ENCODE results near the gene TMEM183A.

TMEM183A gene

DNA sequence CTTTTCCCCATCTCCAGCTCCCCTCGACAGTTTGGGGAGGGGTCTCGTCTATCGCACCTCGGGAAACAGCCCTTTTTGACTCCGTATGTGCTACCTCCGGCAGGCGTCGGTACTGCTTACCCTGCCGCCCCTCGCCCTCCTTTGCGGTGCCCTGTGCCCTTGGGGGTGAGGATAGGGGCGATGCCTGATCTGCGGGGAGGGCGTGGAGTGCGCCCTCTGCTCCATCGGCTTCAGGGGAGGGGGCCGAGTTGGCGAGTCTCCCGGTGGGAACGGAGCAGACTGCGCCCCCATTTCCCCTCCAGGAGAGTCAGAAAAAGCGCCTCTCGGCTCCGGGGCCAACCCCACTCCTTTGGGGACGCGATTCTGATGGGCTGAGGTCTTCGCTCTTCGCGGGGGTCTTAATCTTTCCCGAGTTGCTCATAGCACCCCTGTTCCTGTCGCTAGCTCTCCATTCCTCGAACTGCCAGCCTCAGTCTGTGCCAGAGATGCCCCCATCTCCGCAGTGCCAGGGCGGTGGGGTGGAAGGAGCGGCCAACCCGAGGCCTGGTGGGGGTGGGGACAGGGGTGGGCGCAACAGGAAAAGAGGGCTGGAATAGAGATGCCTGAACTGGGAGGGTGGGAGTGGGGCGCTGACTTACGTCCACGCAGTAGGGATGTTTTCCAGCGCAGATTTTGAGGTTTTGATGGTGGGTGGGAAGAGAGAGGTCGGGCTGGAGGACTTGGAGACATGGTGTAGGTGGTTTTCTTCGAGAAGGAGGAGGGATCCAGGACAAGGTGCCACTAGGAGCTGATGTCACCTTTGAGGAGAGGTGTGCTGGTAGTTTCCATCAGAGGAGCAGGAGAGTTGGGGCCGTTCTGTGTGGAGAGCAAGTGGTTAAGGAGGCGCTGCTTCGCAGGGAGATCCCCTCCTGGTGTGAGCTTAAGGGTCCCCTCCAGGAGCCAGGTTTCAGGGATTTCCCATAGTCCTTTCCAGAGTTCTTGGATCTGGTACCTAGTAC, 19.8 kb downstream of the TMEM183A start:
- H3K4me3 ChIP-seq (ENCODE audit: low read length), result peak overlapping the region; percentile 86
- no peak for DNase-seq
- H3K27me3 ChIP-seq (replicated peaks; ENCODE audit: insufficient read depth, low read length), result 0 out of 2 replicates have a peak, but pooled peaks cover 4% of the 10 kb centered on the region
- H3K27ac ChIP-seq (ENCODE audit: low read length), result no peak overlapping the region
- TF ChIP-seq EZH2phosphoT487 (IDR thresholded peaks at IDR 0.05; ENCODE audit: low read length) (no peak), EZH2 (optimal IDR thresholded peaks at IDR 0.05; ENCODE audit: low read depth, low read length) (no peak)
- no peaks in the 10 kb centered on the region for H3K9me3 ChIP-seq (replicated peaks; ENCODE audit: insufficient read depth, low read length)
- peaks cover 9% of the 10 kb centered on the region for H3F3A ChIP-seq (ENCODE audit: insufficient read depth, low read length)
- H3K4me2 ChIP-seq (ENCODE audit: low read depth, low read length), result peak overlapping the region; percentile 99
- no peaks in the 10 kb centered on the region for H3K9me2 ChIP-seq (replicated peaks; ENCODE audit: insufficient read depth, low read length)
- peak overlapping the region; percentile 97 for H2AFZ ChIP-seq (ENCODE audit: low read length)
- H3K36me3 ChIP-seq (replicated peaks; ENCODE audit: insufficient read depth, low read length), result no peaks in the 10 kb centered on the region
- H3K9ac ChIP-seq (ENCODE audit: low read length), result peak overlapping the region; percentile 62; the same call in 1 of the 2 replicates
- H3K79me2 ChIP-seq (ENCODE audit: low read length), result no peaks in the 10 kb centered on the region
- peaks cover 8% of the 10 kb centered on the region for H3K4me1 ChIP-seq (ENCODE audit: low read length)
- H4K20me1 ChIP-seq (ENCODE audit: insufficient read depth, low read length), result no peaks in the 10 kb centered on the region

DNA sequence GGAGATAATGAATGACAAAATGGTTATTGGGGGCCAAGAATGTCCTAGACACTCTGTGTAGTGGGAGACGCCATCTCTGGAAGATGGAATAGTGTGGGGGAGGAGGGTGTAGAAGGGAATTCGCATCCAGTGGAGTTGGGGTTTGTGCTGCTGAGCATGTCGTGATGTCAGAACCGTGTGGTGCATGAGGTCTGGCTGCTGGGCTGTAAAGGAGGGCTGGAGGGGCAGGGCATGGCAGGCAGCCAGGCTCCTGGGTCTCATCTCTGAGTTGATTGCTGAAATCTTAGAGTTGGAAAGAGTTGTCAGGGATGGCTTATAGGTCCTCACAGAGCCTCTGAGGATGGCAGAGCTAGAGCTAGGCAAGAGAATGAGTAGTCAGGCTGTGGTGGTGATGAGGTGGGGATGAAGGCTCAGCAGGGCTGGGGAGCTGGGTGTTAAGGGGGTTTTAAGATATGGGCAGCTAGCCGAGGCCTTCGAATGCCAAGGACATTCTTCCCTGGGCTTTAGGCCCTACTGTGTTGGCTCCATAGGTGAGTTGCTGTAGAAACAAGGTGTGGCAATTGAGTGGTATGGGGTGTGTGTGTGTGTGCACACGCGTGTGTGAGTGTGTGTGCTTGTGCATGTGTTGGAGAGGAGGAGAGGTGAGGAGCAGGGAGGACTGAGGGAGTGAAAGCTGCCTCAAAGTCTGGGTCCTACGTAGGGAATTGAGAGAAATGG, 21.1 kb downstream of the TMEM183A start:
- no peaks in the 10 kb centered on the region for H3K9me3 ChIP-seq (replicated peaks; ENCODE audit: insufficient read depth, low read length)
- H3K4me3 ChIP-seq (ENCODE audit: low read length), result no peak overlapping the region
- TF ChIP-seq, protein P1, sequence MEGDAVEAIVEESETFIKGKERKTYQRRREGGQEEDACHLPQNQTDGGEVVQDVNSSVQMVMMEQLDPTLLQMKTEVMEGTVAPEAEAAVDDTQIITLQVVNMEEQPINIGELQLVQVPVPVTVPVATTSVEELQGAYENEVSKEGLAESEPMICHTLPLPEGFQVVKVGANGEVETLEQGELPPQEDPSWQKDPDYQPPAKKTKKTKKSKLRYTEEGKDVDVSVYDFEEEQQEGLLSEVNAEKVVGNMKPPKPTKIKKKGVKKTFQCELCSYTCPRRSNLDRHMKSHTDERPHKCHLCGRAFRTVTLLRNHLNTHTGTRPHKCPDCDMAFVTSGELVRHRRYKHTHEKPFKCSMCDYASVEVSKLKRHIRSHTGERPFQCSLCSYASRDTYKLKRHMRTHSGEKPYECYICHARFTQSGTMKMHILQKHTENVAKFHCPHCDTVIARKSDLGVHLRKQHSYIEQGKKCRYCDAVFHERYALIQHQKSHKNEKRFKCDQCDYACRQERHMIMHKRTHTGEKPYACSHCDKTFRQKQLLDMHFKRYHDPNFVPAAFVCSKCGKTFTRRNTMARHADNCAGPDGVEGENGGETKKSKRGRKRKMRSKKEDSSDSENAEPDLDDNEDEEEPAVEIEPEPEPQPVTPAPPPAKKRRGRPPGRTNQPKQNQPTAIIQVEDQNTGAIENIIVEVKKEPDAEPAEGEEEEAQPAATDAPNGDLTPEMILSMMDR (IDR thresholded peaks at IDR 0.05; ENCODE audit: low read length), result no peak
- TF ChIP-seq EZH2 (optimal IDR thresholded peaks at IDR 0.05; ENCODE audit: low read depth, low read length) (no peak), EZH2phosphoT487 (IDR thresholded peaks at IDR 0.05; ENCODE audit: low read length) (no peak)
- no peak for DNase-seq
- no peak overlapping the region for H3K27ac ChIP-seq (ENCODE audit: low read length)
- no peaks in the 10 kb centered on the region for H4K20me1 ChIP-seq (ENCODE audit: insufficient read depth, low read length)
- H3K27me3 ChIP-seq (replicated peaks; ENCODE audit: insufficient read depth, low read length), result 0 out of 2 replicates have a peak, but pooled peaks cover 4% of the 10 kb centered on the region
- H3K36me3 ChIP-seq (replicated peaks; ENCODE audit: insufficient read depth, low read length), result no peaks in the 10 kb centered on the region
- H2AFZ ChIP-seq (ENCODE audit: low read length), result no peak overlapping the region
- peaks cover 8% of the 10 kb centered on the region for H3K4me1 ChIP-seq (ENCODE audit: low read length)
- no peak overlapping the region for H3K4me2 ChIP-seq (ENCODE audit: low read depth, low read length)
- no peak overlapping the region for H3K9ac ChIP-seq (ENCODE audit: low read length)
- H3F3A ChIP-seq (ENCODE audit: insufficient read depth, low read length), result peaks cover 9% of the 10 kb centered on the region
- no peaks in the 10 kb centered on the region for H3K9me2 ChIP-seq (replicated peaks; ENCODE audit: insufficient read depth, low read length)
- H3K79me2 ChIP-seq (ENCODE audit: low read length), result no peaks in the 10 kb centered on the region

DNA sequence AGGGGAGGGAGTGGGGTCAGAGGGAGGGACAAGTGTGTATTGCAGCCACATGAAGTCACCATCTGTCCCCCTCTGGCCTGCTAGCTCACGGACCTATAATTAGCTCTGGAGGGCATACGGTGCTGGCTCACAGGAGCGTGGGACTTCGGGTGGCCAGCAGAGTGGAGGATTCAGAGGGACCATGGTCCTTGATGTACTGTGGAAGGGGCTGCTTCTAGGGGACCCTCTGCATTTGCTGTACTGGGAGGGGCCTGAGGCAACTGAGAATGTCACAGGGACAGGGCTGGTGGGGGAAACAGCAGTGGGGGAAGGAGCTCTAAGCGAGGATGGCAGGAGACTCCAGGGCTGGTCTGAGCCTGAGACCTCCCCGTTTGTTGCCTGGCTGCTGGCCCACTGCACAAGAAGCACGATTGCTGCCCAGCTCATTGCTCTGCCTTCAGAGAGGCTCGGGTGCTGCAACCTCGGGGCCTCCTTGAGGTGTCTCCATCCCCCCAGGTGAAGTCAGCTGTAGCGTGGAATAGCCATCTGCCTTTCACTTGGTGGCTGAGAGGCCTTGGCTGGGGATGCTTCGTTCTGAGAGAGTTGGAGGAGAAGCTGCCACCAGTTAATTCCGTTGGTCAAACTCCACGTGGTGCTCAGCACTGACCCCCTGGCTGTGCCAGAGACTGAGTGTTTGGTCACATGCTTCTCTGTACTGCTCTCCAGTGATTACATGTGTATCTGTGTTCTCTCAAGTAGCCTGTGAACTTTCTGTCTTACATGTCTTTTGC, 21.8 kb downstream of the TMEM183A start:
- Histone ChIP-seq H3K4me1 (ENCODE audit: low read length) (peaks cover 8% of the 10 kb centered on the region), H3K9me3 (replicated peaks; ENCODE audit: insufficient read depth, low read length) (no peaks in the 10 kb centered on the region), H3K9me2 (replicated peaks; ENCODE audit: insufficient read depth, low read length) (no peaks in the 10 kb centered on the region), H3K4me2 (ENCODE audit: low read depth, low read length) (no peak overlapping the region), H3K27ac (ENCODE audit: low read length) (no peak overlapping the region), H3F3A (ENCODE audit: insufficient read depth, low read length) (peaks cover 9% of the 10 kb centered on the region), H4K20me1 (ENCODE audit: insufficient read depth, low read length) (no peaks in the 10 kb centered on the region), H3K9ac (ENCODE audit: low read length) (no peak overlapping the region), H3K79me2 (ENCODE audit: low read length) (no peaks in the 10 kb centered on the region), H3K27me3 (replicated peaks; ENCODE audit: insufficient read depth, low read length) (0 out of 2 replicates have a peak, but pooled peaks cover 4% of the 10 kb centered on the region), H3K36me3 (replicated peaks; ENCODE audit: insufficient read depth, low read length) (no peaks in the 10 kb centered on the region), H3K4me3 (ENCODE audit: low read length) (no peak overlapping the region), H2AFZ (ENCODE audit: low read length) (no peak overlapping the region)
- TF ChIP-seq EZH2 (optimal IDR thresholded peaks at IDR 0.05; ENCODE audit: low read depth, low read length), result no peak
- no peak for TF ChIP-seq EZH2phosphoT487 (IDR thresholded peaks at IDR 0.05; ENCODE audit: low read length)
- TF ChIP-seq, protein P1 (IDR thresholded peaks at IDR 0.05; ENCODE audit: low read length), result no peak
- no peak for DNase-seq

Measured in MM.1S (cell line).